ENCODE results near the gene DDX27. TPM values are rescaled to one million over a fixed set of nuclear protein-coding genes. Genes with fewer than 3 reads are reported as not detected.

DDX27 gene
- total and polyA plus RNA-seq, 8 donors, result 21.8 to 49.5 (median 46.0) TPM

DNA sequence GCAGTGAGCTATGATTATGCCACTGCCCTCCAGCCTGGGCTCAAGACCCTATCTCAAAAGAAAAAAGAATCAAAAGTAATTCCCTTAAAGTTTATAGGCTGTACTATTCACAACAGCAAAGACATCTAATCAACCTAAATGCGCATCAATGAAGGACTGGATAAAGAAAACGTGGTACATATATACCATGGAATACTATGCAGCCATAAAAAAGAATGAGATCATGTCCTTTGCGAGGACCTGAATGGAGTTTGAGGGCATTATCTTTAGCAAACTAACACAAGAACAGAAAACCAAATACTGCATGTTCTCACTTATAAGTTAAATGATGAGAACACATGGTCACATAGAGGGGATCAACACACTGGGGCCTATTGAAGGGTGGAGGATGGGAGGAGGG lies 42.0 kb downstream of the DDX27 start:
- Histone ChIP-seq H3K36me3 (peaks cover 7 to 100% of the 10 kb centered on the region in 2 donors), H3K9me3 (no peaks in the 10 kb centered on the region), H3K27ac (no peak overlapping the region), H3K27me3 (no peaks in the 10 kb centered on the region), H3K4me1 (peaks cover 5 to 8% of the 10 kb centered on the region in 2 donors), H3K4me3 (no peak overlapping the region)
- TF ChIP-seq, protein P1, sequence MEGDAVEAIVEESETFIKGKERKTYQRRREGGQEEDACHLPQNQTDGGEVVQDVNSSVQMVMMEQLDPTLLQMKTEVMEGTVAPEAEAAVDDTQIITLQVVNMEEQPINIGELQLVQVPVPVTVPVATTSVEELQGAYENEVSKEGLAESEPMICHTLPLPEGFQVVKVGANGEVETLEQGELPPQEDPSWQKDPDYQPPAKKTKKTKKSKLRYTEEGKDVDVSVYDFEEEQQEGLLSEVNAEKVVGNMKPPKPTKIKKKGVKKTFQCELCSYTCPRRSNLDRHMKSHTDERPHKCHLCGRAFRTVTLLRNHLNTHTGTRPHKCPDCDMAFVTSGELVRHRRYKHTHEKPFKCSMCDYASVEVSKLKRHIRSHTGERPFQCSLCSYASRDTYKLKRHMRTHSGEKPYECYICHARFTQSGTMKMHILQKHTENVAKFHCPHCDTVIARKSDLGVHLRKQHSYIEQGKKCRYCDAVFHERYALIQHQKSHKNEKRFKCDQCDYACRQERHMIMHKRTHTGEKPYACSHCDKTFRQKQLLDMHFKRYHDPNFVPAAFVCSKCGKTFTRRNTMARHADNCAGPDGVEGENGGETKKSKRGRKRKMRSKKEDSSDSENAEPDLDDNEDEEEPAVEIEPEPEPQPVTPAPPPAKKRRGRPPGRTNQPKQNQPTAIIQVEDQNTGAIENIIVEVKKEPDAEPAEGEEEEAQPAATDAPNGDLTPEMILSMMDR (IDR thresholded peaks at IDR 0.05), result no peak
- DNase-seq (no peak), ATAC-seq (no peak)
- intact Hi-C loops (cut with DNase I), result no loop called here

DNA sequence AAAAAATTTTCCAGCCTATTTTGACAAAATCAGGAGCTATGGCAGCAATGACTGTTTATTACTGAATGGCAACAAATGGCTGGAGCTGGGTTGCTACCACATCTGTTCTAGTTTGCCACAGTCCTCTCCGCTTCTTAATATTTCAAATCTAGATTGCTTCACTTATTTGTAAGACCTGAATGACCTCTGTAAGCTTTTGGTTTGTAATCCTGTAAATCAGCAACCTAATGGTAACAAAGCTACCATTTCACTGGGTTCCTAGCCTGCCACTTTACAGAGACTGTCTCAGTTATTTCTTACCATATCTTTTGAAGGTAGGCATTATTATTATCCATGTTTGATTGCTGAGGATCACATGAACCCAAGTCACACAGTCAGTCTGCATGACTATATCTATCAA lies 43.2 kb downstream of the DDX27 start:
- DNase-seq (no peak), ATAC-seq (no peak)
- no peaks in the 10 kb centered on the region for H3K27me3 ChIP-seq
- no peak overlapping the region for H3K4me3 ChIP-seq
- intact Hi-C loops (cut with DNase I), result no loop called here
- peaks cover 15 to 20% of the 10 kb centered on the region in 2 donors for H3K4me1 ChIP-seq
- peaks cover 7 to 94% of the 10 kb centered on the region in 2 donors for H3K36me3 ChIP-seq
- TF ChIP-seq, protein P1 (IDR thresholded peaks at IDR 0.05), result no peak
- no peak overlapping the region for H3K27ac ChIP-seq
- no peaks in the 10 kb centered on the region for H3K9me3 ChIP-seq

DNA sequence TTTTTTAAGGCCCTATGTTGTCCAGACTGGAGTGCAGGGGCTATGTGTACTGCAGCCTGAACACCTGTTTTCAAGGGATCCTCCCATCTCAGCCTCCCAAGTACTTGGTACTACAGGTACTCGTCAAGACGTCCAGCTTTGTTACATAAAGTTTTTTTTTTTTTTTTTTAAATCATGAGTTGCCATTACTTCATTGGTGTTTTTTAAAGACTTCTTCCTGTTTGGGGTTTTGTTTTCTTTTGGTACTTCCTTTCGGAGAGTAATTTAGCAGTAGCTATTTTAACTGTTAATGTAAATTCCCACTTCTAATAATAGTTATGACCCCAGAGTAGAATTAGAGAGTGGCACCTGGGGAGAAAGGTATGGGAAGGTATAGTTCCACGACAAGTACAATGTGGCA lies 48.1 kb downstream of the DDX27 start:
- H3K27me3 ChIP-seq, result no peaks in the 10 kb centered on the region
- TF ChIP-seq, protein P1 (IDR thresholded peaks at IDR 0.05), result no peak
- peak overlapping the region in 1 of 2 donors; percentile 12 for H3K4me3 ChIP-seq
- ATAC-seq (no peak), DNase-seq (no peak)
- H3K4me1 ChIP-seq, result peaks cover 23 to 57% of the 10 kb centered on the region in 2 donors
- H3K36me3 ChIP-seq, result peaks cover 7 to 87% of the 10 kb centered on the region in 2 donors
- intact Hi-C loops (cut with DNase I), result no loop called here
- peak overlapping the region in 1 of 2 donors; percentile 31 for H3K27ac ChIP-seq
- H3K9me3 ChIP-seq, result no peaks in the 10 kb centered on the region

DNA sequence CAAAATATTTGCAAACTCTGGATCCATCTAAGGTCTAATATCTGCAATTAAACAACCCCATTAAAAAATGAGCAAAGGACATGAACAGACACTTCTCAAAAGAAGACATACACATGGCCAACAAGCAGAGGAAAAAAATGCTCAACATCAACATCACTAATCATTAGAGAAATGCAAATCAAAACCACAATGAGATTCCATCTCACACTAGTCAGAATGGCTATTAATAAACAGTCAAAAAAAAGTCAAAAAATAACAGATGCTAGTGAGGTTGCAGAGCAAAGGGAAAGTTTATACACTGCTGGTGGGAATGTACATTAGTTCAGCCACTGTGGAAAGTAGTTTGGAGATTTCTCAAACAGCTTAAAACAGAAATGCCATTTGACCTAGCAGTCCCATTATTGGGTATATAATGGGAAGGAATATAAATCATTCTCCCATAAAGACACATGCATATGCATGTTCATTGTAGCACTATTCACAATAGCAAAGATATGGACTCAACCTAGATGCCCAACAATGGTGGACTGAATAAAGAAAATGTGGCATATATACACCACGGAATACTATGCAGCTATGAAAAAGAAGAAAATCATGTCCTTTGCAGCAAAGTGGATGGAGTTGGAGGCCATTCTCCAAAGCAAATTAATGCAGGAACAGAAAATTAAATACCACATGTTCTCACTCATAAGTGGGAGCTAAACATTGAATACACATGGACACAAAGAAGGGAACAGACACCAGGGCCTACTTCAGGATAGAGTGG lies 49.6 kb downstream of the DDX27 start:
- Histone ChIP-seq H3K9me3 (no peaks in the 10 kb centered on the region), H3K4me1 (peaks cover 26 to 71% of the 10 kb centered on the region in 2 donors), H3K27ac (no peak overlapping the region), H3K4me3 (peak overlapping the region in 1 of 2 donors; percentile 12), H3K27me3 (no peaks in the 10 kb centered on the region), H3K36me3 (peaks cover 0 to 87% of the 10 kb centered on the region in 2 donors)
- DNase-seq (no peak), ATAC-seq (no peak)
- intact Hi-C loops (cut with DNase I), result no loop called here
- TF ChIP-seq, protein P1 (IDR thresholded peaks at IDR 0.05), result no peak

DNA sequence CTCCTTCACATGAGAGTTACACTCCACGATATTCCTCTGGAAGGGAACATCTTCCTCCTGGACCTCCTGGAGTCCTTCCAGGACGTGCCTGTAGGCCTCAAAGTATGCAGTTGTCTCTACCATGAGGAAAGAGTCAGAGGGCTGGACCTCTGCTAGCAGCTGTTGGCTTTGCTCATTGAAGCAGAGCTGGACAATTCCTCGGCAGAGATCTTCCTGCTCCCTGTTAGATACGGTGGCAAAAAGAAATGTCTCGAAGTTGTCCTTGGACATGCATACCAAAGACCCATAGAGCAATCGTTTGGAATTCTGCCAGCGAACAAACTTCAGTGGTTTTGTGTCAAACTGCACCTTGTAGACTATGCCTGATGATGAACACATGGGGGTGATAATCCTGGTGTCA lies 51.0 kb downstream of the DDX27 start:
- ATAC-seq, result no peak
- Histone ChIP-seq H3K9me3 (no peaks in the 10 kb centered on the region), H3K4me3 (peak overlapping the region in 1 of 2 donors; percentile 12), H3K27me3 (no peaks in the 10 kb centered on the region), H3K27ac (peak overlapping the region in 1 of 2 donors; percentile 38), H3K4me1 (peaks cover 26 to 83% of the 10 kb centered on the region in 2 donors), H3K36me3 (peaks cover 0 to 86% of the 10 kb centered on the region in 2 donors)
- no peak for DNase-seq
- TF ChIP-seq, protein P1 (IDR thresholded peaks at IDR 0.05), result no peak
- intact Hi-C loops (cut with DNase I), result no loop called here

Data from left lung (tissue), 10 donors.